WTC11 (cell line): ENCODE results near the gene OR52K1. TPM values are rescaled to one million over a fixed set of nuclear protein-coding genes. Genes with fewer than 3 reads are reported as not detected.
A peak's percentile ranks its signal among the peaks of the same experiment; 100 is the strongest.

Experiments
- ATAC-seq: fragments of 200-7000 bp; cut with Tn5 transposase; 2 replicates; pipeline ENCODE4 v1.10.0; 2021; ENCODE audit warnings: mild to moderate bottlenecking, moderate library complexity
- CTCF ChIA-PET: fragments of 300-600 bp; sonication (Branson Sonifier 250); formaldehyde crosslinking; loops from one replicate; lab custom pipeline; 2021; ENCODE audit warnings: antibody characterized with exemption; lab: Charles Lee
- POLR2A ChIA-PET: fragments of 350-600 bp; sonication (Branson Sonifier 250); formaldehyde crosslinking; loops from one replicate; lab custom pipeline; 2021; ENCODE audit warnings: antibody characterized with exemption; lab: Charles Lee
- DNase-seq: peaks from one replicate; pipeline ENCODE4 v3.0.0; 2021; ENCODE audit warnings: low spot score
- H3K27ac Mint-ChIP-seq: 2 replicates; pipeline ENCODE4 v1.8.0; 2021; ENCODE audit warnings: mixed read lengths
- H3K27me3 Mint-ChIP-seq: 2 replicates; pipeline ENCODE4 v1.8.0; 2021; ENCODE audit warnings: low read depth, mild to moderate bottlenecking, moderate library complexity, mixed read lengths
- H3K36me3 Mint-ChIP-seq: 2 replicates; pipeline ENCODE4 v1.8.0; 2021; ENCODE audit warnings: mixed read lengths
- H3K4me1 Mint-ChIP-seq: 2 replicates; pipeline ENCODE4 v1.8.0; 2022; ENCODE audit warnings: mixed read lengths
- H3K4me3 Mint-ChIP-seq: 2 replicates; pipeline ENCODE4 v1.8.0; 2021; ENCODE audit warnings: mild to moderate bottlenecking, moderate library complexity, mixed read lengths
- H3K9me3 Mint-ChIP-seq: 2 replicates; pipeline ENCODE4 v1.8.0; 2021; ENCODE audit warnings: mixed read lengths
- AFF4 ChIP-seq: sonication (generic); formaldehyde crosslinking; IDR thresholded peaks from 2 replicates; pipeline ENCODE4 v1.8.1; 2023; ENCODE audit warnings: mild to moderate bottlenecking, missing genetic modification reagents, borderline replicate concordance
- ARID4B ChIP-seq: sonication (generic); formaldehyde crosslinking; IDR thresholded peaks from 2 replicates; pipeline ENCODE4 v1.8.0; 2023; ENCODE audit warnings: missing genetic modification reagents, mild to moderate bottlenecking, borderline replicate concordance
- ATF3 ChIP-seq: sonication (generic); formaldehyde crosslinking; conservative IDR thresholded peaks from 2 replicates; pipeline ENCODE4 v1.8.1; 2022; ENCODE audit warnings: mild to moderate bottlenecking, missing genetic modification reagents
- ATF6 ChIP-seq: sonication (generic); formaldehyde crosslinking; IDR thresholded peaks from 2 replicates; pipeline ENCODE4 v1.8.1; 2023; ENCODE audit warnings: mild to moderate bottlenecking, missing genetic modification reagents
- CDX4 ChIP-seq: fragments of 250-450 bp; sonication (Bioruptor Pico); IDR thresholded peaks from 2 replicates; pipeline ENCODE4 v1.9.0; 2021; ENCODE audit warnings: moderate library complexity, mild to moderate bottlenecking, inconsistent platforms, borderline replicate concordance
- CREB1 ChIP-seq: sonication (generic); formaldehyde crosslinking; IDR thresholded peaks from 2 replicates; pipeline ENCODE4 v1.8.0; 2023; ENCODE audit warnings: mild to moderate bottlenecking, missing genetic modification reagents
- CTCF ChIP-seq: fragments of 200-600 bp; IDR thresholded peaks from 2 replicates; pipeline ENCODE4 v1.8.0; 2022; ENCODE audit warnings: antibody characterized with exemption
- GRHL2 ChIP-seq: fragments of 250-450 bp; sonication (Bioruptor Pico); IDR thresholded peaks from 2 replicates; pipeline ENCODE4 v1.8.0; 2022; ENCODE audit warnings: mild to moderate bottlenecking, moderate library complexity; ENCODE audit not compliant: insufficient replicate concordance, severe bottlenecking
- JAZF1 ChIP-seq: fragments of 250-450 bp; sonication (Bioruptor Pico); IDR thresholded peaks from 2 replicates; pipeline ENCODE4 v1.9.0; 2021; ENCODE audit warnings: moderate library complexity, mild to moderate bottlenecking, inconsistent platforms
- NFE2L1 ChIP-seq: sonication (generic); formaldehyde crosslinking; IDR thresholded peaks from 2 replicates; pipeline ENCODE4 v1.8.1; 2023; ENCODE audit warnings: missing genetic modification reagents
- NR2C2 ChIP-seq: sonication (generic); formaldehyde crosslinking; IDR thresholded peaks from 2 replicates; pipeline ENCODE4 v1.8.0; 2022; ENCODE audit warnings: mild to moderate bottlenecking, missing genetic modification reagents
- NR3C1 ChIP-seq: sonication (generic); formaldehyde crosslinking; conservative IDR thresholded peaks from 2 replicates; pipeline ENCODE4 v1.8.1; 2023; ENCODE audit warnings: low read depth, mild to moderate bottlenecking, missing genetic modification reagents
- RELA ChIP-seq: sonication (generic); formaldehyde crosslinking; IDR thresholded peaks from 2 replicates; pipeline ENCODE4 v1.8.1; 2022; ENCODE audit warnings: missing genetic modification reagents, mild to moderate bottlenecking, borderline replicate concordance
- TEAD1 ChIP-seq: sonication (generic); formaldehyde crosslinking; IDR thresholded peaks from 2 replicates; pipeline ENCODE4 v1.8.0; 2022; ENCODE audit warnings: mild to moderate bottlenecking, missing genetic modification reagents
- ZBTB43 ChIP-seq: sonication (generic); formaldehyde crosslinking; IDR thresholded peaks from 2 replicates; pipeline ENCODE4 v1.8.1; 2023; ENCODE audit warnings: mild to moderate bottlenecking, missing genetic modification reagents
- ZNF396 ChIP-seq: fragments of 250-450 bp; sonication (Bioruptor Pico); IDR thresholded peaks from 2 replicates; pipeline ENCODE4 v1.8.0; 2021; ENCODE audit warnings: mild to moderate bottlenecking, moderate library complexity, borderline replicate concordance
- ZNF416 ChIP-seq: fragments of 250-450 bp; sonication (Bioruptor Pico); IDR thresholded peaks from 2 replicates; pipeline ENCODE4 v1.9.0; 2021; ENCODE audit warnings: mild to moderate bottlenecking, inconsistent platforms
- total RNA-seq: library from RNA; stranded (reverse); gene quantifications from 3 replicates; pipeline ENCODE4 v1.2.3, GENCODE V29; 2021

Gene OR52K1
- total RNA-seq, 1 experiment from 2014 or later: 0.07 TPM

GRCh38 chr11:4539603-4540219, 57.3 kb downstream of the OR52K1 start:
- DNase-seq: peak; percentile 66
- H3K9me3 Mint-ChIP-seq: peaks cover 4% of the 10 kb centered on the region; the same call in 1 of the 2 replicates
- H3K27ac Mint-ChIP-seq: no peak overlapping the region
- H3K36me3 Mint-ChIP-seq: no peaks in the 10 kb centered on the region
- peaks cover 9% of the 10 kb centered on the region for H3K27me3 Mint-ChIP-seq
- TF ChIP-seq NR3C1: no peak
- TF ChIP-seq CTCF: peak; percentile 47
- TF ChIP-seq AFF4: no peak
- no peak overlapping the region for H3K4me3 Mint-ChIP-seq
- no peaks in the 10 kb centered on the region for H3K4me1 Mint-ChIP-seq
- CTCF ChIA-PET: interaction anchor here (0.6 to 5.8 kb wide), 21 partner anchors 9 to 358 kb away, joined by 3 to 104 read pairs (median 3); partner anchors contain the start of gene TRIM68
- peak; percentile 89 for ATAC-seq
- POLR2A ChIA-PET: interaction anchor here (0.7 kb wide), 1 partner anchor 352 kb away, joined by 3 read pairs; no protein-coding TSS in a partner anchor

- H3K9me3 Mint-ChIP-seq: peaks cover 4% of the 10 kb centered on the region; the same call in 1 of the 2 replicates
Measured at GRCh38 chr11:4541071-4541470, 58.6 kb downstream of the OR52K1 start.

More at GRCh38 chr11:4541071-4541470, 58.6 kb downstream of the OR52K1 start:
- CTCF ChIA-PET: interaction anchor here (2.3 to 5.8 kb wide), 2 partner anchors 11 to 354 kb away, joined by 9 to 104 read pairs; no protein-coding TSS in a partner anchor
- DNase-seq (no peak), ATAC-seq (no peak)
- Mint-ChIP-seq H3K36me3 (no peaks in the 10 kb centered on the region), H3K27ac (no peak overlapping the region), H3K4me3 (no peak overlapping the region), H3K4me1 (no peaks in the 10 kb centered on the region), H3K27me3 (peaks cover 10% of the 10 kb centered on the region)
- TF ChIP-seq JAZF1 (CRISPR knock-in tag) (no peak), ZNF396 (CRISPR knock-in tag) (no peak), ZBTB43 (CRISPR knock-in tag) (no peak), RELA (CRISPR knock-in tag) (no peak), CDX4 (no peak), ATF6 (CRISPR knock-in tag) (no peak), ZNF416 (CRISPR knock-in tag) (no peak), GRHL2 (CRISPR knock-in tag) (no peak), CREB1 (no peak), NFE2L1 (CRISPR knock-in tag) (no peak), NR2C2 (CRISPR knock-in tag) (no peak), ATF3 (CRISPR knock-in tag) (no peak), ARID4B (CRISPR knock-in tag) (no peak), TEAD1 (CRISPR knock-in tag) (no peak)
- POLR2A ChIA-PET: no interaction called here
